ENCODE measurements around the gene SLC12A9.
"Not testable (repeated sequence)": the region's sequence is repeated elsewhere in the genome, so short reads cannot be mapped to it uniquely, and the experiment has no call there.

Gene SLC12A9, protein sequence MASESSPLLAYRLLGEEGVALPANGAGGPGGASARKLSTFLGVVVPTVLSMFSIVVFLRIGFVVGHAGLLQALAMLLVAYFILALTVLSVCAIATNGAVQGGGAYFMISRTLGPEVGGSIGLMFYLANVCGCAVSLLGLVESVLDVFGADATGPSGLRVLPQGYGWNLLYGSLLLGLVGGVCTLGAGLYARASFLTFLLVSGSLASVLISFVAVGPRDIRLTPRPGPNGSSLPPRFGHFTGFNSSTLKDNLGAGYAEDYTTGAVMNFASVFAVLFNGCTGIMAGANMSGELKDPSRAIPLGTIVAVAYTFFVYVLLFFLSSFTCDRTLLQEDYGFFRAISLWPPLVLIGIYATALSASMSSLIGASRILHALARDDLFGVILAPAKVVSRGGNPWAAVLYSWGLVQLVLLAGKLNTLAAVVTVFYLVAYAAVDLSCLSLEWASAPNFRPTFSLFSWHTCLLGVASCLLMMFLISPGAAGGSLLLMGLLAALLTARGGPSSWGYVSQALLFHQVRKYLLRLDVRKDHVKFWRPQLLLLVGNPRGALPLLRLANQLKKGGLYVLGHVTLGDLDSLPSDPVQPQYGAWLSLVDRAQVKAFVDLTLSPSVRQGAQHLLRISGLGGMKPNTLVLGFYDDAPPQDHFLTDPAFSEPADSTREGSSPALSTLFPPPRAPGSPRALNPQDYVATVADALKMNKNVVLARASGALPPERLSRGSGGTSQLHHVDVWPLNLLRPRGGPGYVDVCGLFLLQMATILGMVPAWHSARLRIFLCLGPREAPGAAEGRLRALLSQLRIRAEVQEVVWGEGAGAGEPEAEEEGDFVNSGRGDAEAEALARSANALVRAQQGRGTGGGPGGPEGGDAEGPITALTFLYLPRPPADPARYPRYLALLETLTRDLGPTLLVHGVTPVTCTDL

DNA sequence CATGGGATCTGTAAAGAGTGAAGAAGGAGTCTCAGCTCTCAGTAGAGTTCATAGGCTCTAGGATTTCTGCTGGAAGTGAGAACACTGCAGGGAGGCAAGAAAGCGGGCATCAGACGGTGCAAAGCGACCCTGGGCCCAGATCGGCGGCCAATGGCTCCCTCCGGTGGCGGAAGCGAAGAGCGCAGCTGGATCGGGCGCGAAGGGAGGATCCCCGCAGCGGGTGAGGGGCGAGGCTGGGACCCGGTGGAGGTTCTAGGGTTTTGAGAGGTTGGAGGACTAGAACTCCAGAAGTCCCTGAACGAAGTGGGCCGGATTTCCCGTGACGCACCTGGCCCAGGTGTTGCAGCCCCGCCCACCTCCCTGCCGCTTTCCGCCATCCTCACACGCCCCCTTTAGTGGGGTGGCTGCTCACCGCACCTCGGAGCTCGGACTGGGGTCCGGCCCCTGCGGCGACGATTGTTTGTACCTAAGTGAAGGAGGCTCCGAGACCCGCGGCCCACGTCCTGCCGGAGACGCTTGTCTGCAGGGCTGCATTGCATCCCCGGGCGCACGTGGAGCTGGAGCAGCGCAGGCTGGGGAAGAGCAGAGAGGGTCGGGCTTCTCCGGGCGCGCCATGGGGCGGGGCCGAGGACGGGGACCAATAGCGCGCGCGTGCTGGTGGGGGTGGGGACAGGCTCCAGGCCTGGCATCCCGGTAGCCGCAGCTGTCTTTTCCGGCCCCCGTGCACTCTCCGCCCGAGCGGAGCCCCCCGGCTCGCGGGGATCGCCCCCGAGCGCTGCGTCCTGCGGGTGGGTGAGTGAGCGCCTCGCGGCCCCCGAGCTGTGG lies at the start of gene SLC12A9:
Gene SLC12A9 (plus strand): TSS at position 666 of the 825 bp plus-strand sequence. CDS start 1,485 bp downstream, outside the sequence.
- DNase-seq (ENCODE audit: low read depth), result peak; percentile 92

DNA sequence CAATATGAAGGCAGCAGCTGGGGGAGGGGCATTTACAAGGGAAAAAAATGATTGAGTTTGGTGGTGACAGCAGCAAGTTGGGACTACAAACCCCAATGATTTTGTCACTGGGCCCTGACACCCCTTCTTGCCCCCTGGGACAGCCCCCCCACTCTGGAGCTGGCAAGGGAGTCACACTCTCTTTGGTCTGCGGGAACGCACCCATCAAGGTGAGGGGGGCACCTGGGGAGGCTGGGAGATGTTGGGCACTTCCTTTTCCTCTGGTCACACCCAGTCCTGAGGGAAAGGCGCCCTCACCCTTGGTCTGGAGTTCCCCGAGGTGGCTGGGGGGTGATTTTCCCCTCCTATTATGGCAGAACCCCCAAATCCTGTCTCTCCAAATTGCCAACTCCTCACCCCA lies 49.6 kb upstream of the SLC12A9 start:
- DNase-seq (ENCODE audit: low read depth), result no peak

DNA sequence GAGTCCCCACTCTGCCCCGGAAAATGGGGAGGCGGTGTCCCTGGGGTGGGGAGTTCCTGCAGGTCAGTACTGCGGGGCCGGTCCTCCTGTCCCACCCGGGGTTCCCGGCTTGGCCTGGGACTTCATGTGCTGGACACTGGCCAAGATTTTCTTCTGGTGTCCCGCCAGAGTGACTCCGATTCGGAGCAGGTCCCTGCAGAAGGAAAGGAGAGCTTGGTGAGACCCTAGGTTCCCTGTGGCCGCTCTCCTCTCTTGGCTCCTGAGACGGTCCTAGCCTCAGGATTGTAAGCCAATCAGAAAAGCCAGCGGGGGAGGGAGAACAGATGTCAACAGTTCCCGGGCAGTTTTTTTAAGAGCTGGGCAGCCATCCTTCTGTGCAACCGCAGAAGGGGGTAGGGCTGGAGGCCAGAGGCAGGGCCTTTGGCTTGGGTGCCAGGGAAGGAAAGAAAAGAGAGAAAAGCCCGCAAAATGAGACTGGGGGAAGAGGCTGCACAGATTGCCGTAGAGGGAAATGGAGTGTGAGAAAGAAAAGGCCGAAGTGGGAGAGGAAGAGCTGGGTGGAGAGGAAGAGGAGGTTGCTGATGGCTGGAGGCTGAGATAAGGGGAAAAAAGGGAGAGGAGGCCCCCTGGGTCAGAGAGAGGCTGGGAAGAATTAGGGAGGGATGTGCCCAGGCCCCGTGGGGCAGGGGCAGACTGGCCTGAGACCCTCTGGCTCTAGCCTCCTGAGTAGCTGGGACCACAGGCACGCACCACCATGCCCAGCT lies 48.9 kb upstream of the SLC12A9 start:
- DNase-seq (ENCODE audit: low read depth), result peak; percentile 85

DNA sequence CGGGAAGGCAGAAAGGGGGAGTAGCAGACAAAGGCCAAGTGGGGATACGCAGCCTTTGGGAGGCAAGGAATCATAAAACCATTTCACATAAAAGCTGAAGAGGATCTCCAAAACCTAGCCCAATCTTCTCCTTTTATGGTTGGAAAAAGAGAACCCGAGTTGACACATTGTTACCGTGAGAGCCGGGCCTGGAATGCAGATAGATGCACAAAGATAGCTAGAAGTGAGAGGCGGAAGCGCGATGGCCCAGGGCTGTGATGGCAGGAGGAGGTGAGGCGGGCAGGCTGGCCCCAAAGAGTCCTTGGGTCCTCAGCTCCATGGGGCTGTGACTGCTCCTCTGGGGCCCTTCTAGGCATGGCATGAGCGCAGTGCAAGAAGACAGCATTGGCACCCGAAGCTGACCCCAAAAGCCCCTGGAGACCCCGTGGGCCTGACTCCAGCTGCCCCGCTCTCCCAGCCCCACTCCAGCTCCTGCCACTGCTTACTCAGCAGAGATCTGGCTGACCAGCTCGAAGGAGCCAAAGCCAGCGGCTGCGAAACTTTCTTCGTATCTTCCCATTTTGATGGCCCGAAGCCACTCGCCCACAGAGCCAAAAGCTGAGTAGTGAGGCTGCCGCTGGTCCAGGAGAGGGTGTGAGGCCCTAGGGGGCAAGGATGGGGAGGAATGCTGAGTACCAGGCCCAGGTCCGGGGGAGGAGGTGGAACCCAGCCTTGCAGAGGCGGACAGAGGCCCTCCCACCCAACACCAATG lies 47.7 kb upstream of the SLC12A9 start:
- no peak for DNase-seq (ENCODE audit: low read depth)

DNA sequence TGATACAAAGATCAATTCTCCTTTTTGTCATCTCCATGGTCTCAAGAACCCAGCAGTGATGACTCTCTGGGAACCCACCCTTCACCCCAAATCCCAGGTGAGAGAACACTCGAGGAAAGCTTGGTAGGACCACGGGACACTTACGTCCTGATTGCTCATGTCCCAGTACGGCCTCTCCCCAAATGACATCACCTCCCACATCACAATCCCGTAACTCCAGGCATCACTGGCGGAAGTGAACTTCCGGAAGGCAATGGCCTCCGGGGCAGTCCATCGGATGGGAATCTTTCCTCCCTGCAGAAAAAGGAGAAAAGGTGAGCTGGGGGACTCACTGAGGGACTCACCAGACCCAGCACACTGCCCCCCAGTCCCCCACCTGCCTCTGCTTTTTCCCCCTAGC lies 46.2 kb upstream of the SLC12A9 start:
- DNase-seq (ENCODE audit: low read depth), result no peak

DNA sequence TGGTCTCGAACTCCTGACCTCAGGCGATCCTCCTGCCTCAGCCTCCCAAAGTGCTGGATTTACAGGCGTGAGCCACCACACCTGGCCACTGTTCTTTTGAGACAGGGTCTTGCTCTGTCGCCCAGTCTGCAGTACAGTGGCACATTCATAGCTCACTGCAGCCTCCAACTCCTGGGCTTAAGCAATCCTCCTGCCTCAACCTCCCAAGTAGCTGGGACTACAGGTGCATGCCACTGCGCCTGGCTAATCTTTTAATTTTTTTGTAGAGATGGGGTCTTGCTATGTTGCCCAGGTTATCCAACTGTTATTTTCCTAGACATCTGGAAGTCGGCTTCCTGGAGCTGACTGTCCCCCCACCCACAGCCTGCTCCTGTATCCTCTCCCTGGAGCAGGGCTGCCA lies 45.6 kb upstream of the SLC12A9 start:
- not testable (repeated sequence) for DNase-seq (ENCODE audit: low read depth)

DNA sequence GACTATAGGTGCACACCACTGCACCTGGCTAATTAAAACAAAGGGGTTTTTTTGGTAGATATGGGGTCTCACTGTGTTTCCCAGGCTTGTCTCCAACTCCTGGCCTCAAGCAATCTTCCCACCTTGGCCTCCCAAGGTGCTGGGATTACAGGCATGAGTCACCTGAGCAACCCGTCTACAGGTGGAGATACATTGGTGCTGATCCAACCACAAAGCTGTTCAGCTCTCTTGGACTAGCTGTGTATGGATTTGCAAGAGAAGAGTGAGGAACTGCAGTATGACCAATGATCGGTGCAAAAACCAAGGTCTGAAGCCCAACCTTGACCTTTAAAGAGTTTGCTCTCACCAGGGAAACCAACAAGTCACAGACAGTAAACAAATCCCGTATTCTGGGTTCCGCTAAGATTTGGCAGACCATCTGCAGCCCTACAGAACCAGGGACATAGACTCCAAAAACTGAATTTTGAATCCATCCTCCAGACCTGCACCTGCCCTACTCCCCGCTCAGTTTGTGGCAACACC lies 44.1 kb upstream of the SLC12A9 start:
- no peak for DNase-seq (ENCODE audit: low read depth)

DNA sequence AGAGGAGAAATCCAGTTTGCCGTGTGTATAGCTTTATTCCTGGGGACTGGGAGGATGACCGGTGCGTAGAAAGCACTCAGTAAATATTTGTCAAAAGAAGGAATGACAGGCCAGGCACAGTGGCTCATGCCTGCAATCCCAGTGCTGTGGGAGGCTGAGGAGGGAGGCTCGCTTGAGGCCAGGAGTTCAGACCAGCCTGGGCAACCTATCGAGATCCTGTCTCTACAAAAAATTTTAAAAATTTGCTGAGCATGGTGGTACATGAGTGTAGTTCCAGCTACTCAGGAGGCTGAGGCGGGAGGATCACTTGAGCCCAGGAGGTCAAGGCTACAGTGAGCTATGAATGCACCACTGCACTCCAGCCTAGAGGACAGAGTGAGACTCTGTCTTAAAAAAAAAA lies 41.0 kb upstream of the SLC12A9 start:
- DNase-seq (ENCODE audit: low read depth), result no peak

DNA sequence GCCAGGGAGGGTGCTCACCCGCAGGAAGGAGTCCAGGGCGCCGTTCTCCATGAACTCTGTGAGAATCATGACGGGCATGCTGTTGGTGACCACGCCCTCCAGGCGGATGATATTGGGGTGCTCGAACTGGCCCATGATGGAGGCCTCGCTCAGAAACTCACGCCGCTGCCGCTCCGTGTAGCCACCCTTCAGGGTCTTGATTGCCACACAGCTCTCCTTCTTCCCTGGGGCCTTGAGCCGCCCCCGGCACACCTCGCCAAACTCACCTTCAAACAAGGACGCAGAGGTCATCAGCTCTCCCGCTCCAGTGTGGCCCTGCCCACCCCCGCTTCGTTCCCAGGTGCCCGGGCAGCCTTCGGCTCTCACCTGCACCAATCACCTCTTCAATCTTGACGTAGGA lies 39.8 kb upstream of the SLC12A9 start:
- DNase-seq (ENCODE audit: low read depth), result no peak

DNA sequence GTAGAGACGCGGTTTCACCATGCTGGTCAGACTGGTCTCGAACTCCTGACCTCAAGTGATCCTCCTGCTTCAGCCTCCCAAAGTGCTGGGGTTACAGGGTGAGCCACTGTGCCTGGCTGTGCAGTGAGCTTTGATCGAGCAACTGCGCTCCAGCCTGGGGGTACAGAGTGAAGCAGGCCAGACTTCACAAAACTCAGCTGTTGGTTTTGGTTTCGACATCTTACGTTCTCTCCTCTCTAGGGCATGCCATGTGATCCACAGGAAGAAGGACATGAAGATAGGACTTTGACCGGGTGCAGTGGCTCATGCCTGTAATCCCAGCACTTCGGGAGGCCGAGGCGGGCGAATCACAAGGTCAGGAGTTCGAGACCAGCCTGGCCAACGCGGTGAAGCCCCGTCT lies 36.0 kb upstream of the SLC12A9 start:
- DNase-seq (ENCODE audit: low read depth), result not testable (repeated sequence)

DNA sequence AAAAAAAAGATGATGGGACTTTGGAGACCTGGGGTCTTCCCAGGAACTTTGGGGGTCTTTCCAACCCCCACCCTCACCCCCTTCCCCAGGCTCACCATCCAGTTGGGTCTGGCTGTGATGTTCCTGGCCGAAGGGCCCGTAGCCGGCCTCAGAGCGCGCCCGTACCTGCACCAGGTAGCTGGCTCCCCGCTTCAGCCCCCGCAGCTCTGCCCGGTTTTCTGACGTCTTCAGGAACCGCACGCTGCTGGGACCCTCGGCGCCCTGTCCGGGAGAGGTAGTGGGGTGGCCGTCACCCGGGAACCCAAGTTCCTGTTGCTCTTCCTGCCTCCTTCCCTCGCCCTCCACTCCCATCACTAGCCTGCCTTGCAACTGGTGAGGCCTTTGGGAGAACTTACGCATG lies 35.4 kb upstream of the SLC12A9 start:
- no peak for DNase-seq (ENCODE audit: low read depth)

DNA sequence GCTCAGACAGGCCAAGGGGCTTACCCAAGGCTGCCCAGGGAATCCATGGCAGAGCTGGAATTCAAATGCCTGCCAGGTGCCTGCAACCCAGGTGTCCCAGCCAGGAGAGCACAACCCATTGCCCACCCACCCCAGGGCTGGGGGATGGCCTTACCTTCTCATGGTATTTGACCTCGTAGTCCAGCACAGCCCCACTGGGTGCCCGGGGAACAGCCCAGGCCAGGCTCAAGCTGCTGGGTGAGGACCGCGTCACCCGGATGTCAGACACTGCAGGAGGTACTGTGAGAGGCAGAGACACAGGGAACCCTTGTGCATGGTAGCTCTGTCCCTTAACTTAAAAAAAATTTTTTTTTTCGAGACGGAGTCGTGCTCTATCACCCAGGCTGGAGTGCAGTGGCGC lies 34.1 kb upstream of the SLC12A9 start:
- DNase-seq (ENCODE audit: low read depth), result no peak

DNA sequence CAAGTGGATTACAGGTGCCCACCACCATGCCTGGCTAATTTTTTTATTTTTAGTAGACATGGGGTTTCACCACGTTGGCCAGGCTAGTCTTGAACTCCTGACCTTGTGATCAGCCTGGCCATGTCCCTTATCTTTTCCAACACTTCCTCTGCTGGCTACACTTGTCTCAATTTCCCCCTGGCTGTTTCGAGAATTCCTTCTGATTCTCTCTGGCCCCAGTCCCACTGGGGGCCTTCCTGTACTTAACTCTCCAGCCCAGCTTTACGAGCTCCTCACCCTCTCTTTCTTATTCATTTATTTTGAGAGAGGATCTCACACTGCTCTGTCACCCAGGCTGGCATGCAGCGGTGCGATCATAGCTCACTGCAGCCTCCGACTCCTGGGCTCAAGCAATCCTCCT lies 33.7 kb upstream of the SLC12A9 start:
- no peak for DNase-seq (ENCODE audit: low read depth)

DNA sequence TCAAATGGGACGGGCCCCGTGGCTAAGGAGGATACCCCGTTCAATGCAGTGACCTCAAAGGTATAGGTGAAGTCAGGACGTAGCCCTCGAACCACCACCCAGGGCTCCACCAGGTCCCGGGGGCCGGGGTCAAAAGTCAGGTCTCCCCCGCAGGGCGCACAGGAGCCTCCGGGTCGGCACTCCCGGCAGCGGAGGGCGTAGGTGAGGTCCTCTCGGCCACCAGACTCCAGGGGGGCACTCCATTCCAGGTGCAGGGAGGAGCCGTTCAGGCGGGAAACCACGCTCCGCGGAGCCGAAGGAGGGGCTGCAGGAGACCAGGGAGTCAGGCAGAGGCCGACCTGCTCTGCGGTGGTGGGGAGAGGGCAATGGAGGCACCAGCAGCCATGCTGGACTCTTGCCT lies 32.9 kb upstream of the SLC12A9 start:
- no peak for DNase-seq (ENCODE audit: low read depth)

DNA sequence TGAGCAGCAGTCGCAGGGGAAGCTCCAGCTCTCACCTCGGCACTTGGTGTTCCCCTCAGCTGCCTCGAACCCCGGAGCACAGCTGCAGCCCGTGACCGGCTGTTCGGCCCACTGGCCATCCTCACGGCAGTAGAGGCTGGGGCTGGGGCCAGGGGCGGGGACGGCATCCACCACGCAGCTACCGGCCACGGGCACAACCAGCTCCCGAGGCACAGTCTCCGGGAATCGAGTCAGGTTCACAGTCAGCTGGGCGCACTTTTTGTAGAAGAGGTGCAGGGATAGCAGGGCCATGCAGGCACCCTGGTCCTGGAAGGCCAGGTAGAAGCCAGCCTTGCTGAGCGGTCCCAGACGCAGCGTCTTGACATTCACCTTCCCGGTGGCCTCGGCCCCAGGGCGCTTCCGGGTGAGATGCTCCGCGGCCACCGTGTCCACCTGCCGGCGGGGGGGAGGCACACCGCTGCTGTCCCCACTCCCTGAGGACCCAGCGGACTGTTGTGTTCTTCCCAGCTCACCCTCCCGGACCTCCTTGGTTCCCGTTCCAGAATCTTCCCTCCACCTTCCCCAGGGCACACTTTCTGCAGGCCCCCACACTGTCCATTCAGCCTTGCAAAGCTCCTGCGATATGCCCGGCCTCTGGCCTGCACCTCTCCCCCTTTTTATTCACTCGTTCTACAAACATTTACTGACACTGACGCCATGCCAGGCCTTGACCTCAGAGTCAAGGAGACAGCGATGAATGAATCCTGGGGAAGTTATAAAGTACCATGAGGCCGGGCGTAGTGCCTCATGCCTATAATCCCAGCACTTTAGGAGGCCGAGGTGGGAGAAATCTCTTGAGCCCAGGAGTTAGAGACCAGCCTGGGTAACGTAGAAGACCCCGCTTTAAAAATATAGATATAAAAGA lies 30.0 kb upstream of the SLC12A9 start:
- DNase-seq (ENCODE audit: low read depth), result no peak

DNA sequence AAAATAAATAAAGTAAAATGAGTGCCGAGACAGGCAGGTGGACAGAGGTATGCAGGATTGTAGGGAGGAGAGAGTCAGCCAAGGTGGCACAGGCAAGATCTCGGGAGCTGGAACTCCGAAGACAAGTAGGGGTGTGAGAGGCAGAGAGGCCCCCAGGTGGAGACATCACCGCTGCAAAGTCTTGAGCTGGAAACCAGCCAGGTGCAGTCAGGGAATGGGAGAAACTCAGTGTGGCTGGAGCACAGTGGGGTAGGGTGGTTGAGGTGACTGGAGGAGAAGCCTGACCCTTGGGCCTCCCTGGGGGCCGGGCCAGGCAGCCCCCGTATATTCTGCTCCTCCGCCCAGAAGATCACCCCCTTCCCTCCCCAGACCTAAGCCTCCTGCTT lies 29.4 kb upstream of the SLC12A9 start:
- DNase-seq (ENCODE audit: low read depth), result no peak

DNA sequence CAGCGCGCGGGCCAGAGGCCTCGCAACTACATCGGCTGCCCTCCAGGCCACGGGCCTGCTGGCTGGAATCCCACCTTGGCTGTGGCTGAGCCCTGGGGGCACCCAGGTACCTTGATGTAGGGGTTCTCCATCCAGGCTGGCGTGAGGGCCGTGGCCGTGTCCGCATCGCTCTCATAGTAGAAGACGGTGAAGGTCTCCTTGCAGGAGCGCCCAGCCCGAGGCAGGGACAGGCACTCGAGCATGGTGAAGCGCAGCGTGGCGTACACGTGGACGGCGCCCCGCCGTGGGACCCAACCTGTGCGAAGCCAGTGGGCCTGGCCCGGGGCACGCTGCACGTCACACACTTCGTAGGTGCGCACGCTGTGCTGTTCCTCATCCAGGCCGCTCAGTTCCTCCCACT lies 29.0 kb upstream of the SLC12A9 start:
- no peak for DNase-seq (ENCODE audit: low read depth)

DNA sequence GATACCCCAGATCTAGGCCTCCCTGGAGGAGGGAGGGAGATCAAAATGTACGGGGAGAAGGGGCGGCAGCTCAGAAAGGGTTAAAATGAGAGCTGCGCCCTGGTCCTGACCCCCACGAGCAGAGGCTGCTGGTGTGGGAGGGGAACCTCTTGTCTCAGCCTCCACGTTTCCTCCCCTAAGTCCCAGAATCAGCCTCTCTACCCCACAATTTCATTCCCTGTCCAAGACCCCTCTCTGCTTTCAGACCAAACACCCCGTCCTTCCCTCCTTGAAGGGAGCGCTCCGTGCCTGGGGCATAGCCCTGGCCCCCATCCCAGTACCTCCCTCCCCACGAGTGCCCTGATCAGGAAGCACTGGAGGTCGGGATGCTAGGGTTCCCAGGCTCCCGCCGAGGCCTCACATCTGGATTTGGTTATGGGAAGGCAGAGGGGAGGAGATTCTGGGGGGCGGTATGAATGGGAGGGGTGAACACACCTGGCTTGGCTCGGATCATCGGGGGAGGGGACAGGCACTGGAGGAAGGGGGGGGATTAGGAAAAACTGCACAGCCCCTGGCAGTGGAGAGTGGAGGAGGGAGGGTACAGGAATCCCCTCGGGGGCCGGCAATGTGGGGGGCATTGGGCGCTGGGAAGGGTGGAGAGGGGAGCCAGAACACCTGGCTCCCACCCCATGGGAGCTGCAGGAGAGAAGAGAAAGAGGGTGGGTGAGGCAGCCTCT lies 27.9 kb upstream of the SLC12A9 start:
- no peak for DNase-seq (ENCODE audit: low read depth)

DNA sequence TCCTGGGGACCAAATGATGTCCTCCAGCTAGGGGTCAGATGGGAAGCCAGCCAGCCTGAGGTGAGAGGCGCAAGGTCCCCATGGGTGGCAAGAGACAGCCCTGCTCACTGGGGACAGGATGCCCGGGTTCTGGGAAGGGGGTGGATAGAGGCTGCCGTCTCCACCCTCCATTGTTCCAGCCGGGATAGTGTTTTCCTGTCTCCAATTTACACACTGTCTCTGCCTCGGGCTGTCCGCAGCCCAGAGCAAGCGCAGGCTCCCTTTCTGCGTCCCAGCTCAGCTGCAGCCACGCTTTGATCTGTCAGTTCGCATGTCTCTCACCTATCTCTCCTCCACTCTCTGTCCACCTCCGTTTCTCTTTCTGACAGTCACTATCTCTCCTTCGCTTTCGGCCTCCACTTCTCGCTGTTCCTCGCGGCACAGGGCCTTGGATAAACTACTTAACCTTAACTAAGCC lies 27.3 kb upstream of the SLC12A9 start:
- DNase-seq (ENCODE audit: low read depth), result no peak

All from ELR (cell line).